Activated CD8-positive, alpha-beta memory T cell treated with anti-CD3 and anti-CD28 coated beads, Interleukin-2, amount 50 U/mL, for 48 hours (primary cell): ENCODE data around the gene SMDT1.
"Not testable (repeated sequence)": the region's sequence is repeated elsewhere in the genome, so short reads cannot be mapped to it uniquely, and the experiment has no call there.

ENCODE experiments used
- DNase-seq: peaks from one replicate; pipeline ENCODE4 v3.0.0-alpha.2; 2020

The SMDT1 gene

DNA sequence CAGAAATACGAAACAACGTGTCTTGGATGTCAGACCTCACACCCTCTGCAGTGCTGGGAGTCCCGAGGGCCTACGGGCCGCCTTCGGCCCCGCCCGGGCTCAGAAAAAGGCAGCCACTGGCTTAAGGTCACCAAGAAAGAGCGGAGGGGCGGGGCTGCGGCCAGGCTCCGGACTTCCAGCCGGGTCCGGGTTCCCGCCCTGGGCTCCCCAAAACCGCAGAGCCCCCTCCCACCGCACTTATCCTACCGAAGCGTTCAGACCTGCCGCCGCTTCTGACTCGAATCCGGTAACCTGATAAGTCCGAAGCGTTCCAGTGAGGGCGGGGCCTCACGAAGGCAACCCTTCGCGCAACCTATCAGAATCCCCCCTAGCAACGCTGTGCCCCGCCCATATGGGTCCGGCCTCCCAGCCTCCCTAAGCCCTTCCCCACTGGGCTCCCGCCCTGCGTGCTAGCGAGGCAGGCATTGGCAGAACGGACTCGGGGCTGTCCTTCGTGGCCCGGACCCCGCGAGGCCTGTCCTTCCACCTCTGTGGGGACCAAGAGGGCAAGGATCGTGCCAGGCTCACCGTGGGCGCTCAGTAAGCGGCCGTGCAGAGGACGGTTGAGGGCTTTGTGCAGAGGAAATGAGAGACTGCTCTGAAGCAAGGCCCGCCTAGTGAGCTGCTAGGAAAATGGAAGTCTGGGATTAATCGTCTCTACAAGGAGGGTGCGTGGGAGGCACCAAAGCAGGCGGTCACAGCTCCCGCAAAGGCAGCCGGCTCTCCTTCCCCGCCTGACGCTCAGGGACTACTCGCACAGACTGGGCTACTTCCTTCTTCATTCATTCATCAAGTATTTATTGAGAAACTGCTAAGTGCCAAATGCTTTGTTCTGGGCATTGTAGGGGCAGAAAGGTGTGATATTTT, 8.7 kb upstream of the SMDT1 start, which contains the start of gene NAGA:
Gene NAGA (minus strand): TSS at position 296 of the 906 bp plus-strand sequence. CDS start 515 bp downstream, outside the sequence.
- DNase-seq, result peak; percentile 92

DNA sequence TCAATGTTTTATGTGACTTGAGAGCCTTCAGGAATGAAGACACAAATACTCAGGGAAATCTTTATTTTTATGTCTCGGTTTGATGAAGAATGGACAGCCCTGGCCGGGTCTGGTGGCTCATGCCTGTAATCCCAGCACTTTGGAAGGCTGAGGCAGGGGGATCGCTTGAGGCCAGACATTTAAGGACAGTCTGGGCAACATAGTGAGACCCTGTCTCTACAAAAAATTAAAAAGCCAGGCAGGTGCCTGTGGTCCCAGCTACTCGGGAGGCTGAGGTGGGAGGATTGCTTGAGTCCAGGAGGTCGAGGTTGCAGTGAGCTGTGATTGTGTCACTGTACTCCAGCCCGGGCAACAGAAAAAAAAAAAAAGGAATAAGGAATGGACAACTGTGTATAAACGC, 8.0 kb upstream of the SMDT1 start:
- DNase-seq, result peak; percentile 48

DNA sequence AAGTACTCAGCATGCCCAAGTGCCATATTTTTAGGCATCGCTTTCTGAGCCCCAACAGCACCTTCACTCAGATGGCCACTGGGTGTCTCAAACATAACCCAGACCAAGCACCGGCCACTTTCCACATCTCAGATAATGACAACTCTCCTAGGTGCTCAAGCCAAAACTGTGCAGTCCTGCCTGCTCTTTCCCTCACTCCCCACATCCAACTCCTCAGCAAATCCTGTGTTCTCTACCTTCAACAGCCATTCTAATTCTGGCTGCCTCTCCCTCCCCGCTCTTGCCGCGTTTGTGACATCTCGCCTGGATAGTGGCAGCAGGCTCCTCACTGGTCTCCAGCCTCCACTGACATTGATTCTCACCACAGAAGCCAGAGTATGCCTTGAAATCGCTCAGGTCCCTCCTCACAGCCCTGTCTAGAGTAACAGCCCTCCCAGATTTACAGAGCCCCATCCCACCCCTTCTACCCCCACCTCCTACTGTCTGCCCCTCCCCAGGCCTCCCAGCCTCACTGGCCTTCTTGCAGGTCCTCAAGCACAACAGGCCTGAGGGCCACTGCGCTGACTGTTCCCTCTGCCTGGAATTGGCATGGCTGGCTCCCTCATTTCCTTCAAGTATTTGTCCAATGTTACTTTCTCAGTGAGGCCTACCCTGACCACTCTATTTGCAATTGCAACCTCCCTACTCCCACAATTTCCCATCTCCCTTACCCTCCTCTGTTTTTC, 6.7 kb upstream of the SMDT1 start:
- DNase-seq, result peak; percentile 52

DNA sequence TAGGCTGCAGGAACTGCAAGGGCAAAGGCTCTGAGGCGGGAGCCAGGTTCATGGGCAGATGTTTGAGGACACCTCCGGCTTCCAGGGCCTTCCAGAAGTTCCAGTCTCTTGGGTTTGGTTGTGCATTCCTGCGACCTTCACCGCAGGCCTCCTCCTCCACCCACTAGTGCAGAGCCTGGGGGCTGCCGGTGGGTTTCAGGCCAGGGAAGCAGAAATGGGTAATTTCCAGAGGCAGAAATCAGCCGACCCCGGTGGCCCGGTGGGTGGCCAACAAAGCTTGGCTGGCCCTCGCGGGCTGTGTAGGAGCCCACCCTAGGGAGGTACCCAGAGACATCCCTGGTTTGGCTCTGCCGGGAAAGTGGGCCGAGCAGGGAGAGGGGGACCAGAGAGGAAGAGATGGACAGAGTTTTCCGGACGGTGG, 5.9 kb upstream of the SMDT1 start:
- peak; percentile 54 for DNase-seq

DNA sequence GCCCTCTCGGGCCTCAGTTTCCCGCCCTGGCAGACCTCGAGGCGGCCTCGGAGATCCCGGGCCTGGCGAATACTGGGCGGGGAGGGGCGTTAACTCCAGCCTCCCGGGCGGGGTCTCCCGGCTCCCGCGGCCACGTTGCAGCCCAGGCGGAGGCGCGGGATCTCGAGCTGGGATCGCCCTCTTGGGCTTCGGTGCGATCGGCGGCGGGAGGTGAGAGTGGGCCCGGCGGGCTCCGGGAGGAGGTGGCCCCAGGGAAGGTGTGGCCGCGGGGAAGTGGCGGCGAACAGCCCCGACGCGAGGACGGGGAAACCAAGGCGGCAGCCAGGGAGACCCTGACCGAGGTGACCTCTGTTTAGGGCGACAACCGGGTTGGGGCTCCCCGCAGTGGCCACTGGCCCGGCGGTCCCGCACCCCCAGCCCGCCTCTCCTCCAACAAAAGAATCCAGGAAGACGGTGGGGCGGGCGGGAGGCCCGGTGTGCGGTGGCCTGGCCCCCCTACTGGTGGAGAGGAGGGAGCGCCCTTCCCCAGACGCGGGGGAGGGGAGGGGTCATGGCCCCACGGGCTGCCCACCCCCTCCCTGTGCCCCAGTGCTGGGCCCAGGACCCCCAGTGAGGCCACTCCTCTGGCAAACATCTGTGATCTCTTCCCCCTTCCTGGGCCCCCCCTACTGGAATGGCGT, 5.2 kb upstream of the SMDT1 start, which contains the start of gene PHETA2:
Gene PHETA2 (plus strand): TSS at position 117 of the 680 bp plus-strand sequence. CDS start 3,046 bp downstream, outside the sequence.
- DNase-seq, result peak; percentile 79

DNA sequence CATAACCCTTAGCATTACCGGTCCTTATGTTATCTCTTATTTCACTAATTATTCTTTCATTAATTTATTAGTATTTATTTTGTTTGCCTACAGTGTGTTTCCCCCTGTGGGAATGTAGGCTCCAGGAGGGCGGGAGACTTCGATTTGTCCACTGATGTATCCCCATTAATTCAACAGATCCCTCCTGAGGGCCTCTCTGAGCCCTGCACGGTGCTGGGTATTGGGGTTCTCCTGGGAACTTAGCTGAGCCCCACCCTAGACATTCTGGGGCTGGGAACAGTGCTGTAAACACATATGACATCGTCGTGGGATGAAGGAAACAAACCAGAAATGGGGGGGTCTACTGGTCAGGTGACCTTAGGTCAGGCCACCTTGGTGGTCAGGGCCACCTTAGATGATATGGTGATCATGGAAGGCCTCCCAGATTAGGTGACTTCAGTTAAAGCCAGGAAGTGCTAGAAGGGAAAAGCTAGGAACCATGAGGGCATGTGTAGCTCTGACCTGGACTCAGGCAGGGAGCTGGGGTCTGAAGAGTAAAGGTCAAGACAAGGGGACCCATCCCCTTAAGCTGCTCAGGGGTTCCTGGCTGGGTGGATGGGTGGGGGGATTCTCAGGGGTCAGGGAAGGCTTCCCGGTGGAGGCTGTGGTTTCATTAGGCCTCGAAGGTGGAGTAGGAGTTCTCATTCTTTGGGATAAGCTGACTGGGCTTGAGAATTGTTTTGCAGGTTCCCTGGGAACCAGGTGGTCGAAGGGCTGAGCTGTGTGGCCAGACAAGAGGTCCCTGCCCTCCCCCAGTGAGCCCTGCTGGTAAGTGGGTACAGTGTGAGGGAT, 4.4 kb upstream of the SMDT1 start:
- DNase-seq, result no peak

DNA sequence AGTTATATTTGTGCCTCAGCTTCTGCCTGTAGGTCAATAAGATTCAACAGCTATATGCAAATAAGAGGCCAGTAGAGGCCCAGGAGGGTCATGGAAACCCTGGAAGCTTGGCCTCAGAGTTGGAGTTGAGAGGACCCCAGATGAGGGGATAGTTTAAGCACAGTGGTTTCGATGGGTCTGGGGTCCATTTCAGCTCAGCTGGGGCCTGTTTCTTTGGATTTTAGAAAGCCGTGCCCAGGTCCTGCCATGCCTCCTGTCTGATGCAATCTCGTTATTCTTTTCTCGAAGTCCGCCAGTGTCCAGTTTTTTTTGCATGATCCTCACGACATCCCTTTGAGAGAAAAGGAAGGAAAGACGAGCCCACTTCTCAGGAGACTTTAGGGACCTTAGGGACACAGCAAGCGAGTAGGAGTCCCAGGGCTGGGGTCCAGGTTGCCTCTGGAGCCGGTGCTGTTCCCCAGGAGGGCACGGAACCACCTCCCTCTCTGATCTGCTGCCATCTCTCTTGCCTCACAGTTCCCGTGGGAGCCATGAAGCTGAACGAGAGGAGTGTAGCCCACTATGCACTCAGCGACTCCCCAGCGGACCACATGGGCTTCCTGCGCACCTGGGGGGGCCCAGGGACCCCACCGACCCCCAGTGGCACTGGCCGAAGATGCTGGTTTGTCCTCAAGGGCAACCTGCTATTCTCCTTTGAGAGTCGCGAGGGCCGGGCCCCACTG, 2.6 kb upstream of the SMDT1 start:
- DNase-seq, result peak; percentile 50

DNA sequence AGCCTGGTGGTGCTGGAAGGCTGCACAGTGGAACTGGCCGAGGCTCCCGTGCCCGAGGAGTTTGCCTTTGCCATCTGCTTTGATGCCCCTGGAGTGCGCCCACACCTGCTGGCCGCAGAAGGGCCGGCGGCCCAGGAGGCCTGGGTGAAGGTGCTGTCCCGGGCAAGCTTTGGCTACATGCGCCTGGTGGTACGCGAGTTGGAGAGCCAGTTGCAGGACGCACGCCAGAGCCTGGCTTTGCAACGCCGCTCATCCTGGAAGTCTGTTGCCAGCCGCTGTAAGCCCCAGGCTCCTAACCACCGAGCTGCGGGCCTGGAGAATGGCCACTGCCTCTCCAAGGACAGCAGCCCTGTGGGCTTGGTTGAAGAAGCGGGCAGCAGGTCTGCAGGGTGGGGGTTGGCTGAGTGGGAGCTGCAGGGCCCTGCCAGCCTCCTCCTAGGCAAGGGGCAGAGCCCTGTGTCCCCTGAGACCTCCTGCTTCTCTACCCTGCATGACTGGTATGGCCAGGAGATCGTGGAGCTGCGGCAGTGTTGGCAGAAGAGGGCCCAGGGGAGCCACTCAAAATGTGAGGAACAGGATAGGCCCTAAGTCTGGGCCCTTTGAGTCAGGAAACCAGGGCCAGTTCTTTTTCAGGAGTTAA, 1.9 kb upstream of the SMDT1 start:
- peak; percentile 50 for DNase-seq

DNA sequence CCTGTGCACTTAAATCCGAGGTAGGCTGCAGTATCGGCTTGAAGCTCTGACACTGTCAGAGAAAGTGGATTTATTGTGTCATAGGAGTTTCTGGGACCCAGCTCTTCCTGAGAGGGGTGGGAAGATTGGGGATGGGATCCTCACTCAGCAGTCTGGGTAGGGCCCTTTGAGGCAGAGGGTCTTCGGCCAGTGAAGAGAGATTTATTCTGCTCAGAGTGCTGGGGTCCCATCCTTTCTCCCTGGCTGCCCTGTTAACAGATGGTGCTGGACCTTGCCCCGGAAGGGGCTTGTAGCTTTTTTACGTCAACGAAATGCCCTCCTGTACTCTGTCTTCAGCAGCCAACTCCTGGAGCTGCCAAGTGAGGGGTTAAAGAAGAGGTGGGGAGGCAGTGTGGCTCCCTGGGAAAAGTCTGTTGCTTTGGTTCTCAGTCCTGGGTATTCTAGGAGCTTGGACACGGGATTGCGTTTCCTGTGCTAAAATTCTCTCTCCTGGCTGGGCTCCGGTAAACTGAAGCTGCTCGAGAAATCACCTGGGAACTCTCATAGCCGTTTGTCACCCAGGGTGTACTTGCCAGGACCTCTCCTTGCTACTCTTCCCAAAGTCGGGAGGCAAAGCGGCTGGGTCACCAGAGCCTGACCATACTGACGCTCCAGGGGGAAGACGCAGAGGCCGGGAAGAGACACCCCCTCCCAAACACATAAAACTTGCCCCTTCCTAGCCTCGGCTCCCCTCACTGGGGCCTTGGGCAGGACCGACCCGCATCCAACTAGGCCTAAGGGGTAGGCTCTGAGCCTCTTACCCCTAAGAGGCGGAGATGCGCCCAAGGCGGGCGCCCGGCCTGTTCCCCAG, 806 bp upstream of the SMDT1 start:
- DNase-seq, result peak; percentile 51

DNA sequence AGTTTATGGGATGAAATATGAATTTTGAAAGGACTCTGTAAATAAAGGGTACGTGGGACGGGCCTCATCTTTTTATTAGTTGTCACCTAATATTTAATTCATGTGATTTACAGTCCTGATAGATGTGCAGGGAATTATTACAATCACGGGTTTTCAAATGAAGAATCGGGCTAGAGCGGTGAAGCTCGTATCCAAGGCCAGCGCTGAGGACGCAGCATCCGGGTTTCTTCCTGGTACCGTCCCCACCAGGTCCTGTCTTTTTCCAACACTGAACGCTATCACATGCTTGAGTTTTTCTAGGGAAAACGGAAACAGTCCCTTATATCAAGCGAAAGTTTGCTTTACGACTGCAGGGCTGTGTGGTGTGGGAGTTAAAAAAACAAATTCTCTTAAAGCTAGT, 787 bp downstream of the SMDT1 start:
- peak; percentile 50 for DNase-seq

DNA sequence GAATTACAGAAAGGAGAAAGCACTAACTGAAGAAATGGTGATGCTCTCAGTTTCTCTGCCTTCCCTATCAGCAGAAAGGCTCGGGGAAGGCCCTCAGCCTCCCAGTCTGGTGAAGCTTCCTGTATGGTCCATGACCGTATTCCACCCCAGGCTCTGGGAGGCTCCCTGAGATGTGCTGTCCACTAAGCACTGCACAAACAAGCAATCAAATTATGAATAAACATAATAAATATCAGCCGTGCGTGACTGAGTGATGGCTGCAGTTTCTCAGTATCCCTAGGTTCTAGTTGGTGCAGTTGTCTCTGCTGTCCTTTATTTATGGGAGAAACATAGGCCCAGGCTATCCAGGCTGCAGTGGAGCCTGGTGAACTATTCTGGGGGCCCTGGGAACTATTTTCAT, 3.6 kb downstream of the SMDT1 start:
- DNase-seq, result no peak

DNA sequence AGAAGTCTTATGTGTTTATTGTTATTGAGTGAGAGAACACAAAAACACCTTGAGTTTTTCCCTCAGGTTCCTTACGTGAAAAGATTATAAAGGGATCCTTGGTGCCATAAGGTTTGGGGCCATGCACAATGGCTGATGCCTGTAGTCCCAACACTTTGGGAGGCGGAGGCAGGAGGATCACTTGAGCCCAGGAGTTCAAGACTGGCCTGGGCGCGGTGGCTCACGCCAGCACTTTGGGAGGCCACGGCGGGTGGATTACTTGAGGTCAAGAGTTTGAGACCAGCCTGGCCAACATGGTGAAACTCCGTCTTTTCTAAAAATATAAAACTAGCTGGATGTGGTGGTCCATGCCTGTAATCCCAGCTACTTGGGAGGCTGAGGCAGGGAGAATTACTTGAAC, 5.4 kb downstream of the SMDT1 start:
- DNase-seq, result no peak

DNA sequence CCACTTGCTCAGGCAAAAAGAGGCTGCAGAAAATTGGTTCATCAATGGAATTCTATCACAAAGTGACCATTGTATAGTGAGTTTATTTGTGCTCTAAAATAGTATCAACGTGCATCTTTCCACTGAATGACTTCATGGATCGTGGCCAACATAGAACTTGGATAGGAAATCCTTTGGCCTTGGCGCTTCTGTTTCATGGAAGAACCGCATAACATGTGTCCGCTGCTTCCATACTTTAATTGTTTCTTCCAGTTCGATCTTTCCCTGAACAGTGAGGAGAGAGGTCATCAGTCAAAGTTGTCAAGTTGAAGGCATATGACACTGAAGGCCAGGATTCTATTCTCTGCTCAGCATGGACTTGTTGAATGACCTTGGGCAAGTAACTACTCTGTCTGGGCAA, 6.6 kb downstream of the SMDT1 start:
- no peak for DNase-seq

DNA sequence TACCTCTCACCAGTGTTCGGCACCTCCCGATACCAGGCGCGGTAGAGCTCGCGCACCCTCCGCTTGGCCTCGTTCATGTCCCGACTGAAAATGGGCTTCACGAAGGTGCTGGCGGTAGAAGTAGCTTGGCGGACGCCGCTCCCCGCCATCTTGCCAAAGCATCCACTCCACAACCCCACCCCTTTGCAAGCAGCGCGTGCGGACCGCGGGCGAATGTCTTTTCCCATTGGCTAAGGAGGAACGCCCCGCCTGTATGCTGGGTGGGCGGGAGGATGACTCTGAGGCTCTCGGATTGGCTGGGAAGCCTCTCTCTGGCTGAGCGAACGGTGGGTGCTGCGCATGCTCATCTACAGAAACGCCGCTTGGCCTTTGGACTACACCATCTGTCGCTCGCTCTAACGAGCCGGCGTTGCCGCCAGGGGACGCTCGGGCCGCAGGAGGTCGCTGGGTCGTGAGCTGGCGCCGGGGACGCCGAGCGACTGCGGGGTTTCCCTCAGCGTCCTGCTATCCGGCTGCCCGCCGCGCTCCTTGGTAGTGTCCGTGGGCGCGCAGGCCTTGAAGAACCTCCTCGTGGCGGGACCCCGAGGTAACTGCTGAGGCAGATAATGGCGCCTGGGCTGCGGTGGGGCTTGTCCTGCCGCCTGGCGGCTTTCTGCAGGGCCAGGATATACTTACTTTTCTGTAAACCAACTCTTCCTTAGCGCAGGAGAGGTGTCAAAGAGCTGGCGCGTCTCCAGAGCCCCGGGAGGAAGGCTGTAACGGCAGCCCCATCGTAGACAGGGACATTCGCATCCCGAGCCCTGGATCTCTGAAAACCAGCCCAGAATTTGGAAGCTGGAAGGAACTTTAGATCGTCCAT, 11.3 kb downstream of the SMDT1 start, which contains the start of gene NDUFA6:
Gene NDUFA6 (minus strand): TSS at position 177 of the 859 bp plus-strand sequence. CDS start 28 bp downstream, at position 149.
- DNase-seq, result peak; percentile 96

DNA sequence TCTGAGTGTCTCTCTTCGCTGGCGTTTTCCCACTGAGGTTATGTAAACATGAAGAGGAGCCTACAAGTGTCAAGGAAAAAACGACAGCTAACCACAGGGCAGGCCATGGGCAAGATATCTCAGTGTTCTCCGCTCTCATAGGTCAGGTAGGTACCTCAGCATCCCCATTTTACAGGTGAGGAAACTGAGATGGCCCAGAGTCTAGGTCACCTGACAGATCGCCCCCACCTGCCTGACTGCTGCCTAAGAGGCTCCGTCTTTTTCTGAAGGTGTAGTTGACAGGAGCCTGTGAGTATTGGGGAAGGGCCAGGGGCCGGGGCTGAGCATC, 11.9 kb downstream of the SMDT1 start:
- no peak for DNase-seq

DNA sequence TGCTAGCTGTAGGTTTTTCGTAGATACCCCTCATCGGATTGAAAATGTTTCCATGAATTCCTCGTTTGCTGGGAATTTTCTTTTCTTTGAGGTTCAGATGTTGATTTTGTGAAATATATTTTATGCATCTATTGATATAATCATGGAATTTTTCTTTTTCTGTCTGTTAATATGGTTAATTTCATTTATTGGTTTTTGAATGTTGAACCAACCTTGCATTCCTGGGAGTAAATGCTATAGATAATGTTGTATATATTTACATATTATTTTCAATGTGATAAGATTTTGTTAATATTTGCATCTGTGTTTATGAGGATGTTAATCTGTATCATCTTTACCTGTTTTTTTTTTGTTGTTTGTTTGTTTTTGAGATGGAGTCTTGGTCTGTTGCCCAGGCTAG, 21.7 kb downstream of the SMDT1 start:
- no peak for DNase-seq

DNA sequence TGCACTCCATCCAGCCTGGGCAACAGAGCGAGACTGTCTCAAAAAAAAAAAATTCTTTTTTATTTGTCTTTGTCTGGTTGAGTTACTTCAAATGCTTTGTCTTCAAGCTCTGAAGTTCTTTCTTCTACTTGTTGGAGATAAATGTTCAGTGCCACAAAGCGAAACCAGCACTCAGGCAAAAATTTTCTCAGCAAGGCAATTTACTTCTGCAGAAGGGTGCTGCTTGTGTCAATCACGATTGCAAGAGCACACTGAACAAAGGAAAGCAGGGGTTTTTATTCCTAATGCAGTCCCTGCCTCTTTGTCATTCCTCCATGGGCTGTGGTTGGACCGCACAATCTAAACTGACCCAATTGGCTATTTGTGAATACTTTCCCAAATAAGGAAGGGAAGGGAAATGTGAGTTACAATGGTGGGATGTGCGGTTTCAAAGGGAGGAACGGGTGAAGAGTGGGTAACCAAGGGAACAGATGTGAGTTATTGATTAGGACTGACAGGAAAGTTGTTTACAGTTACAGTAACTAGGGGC, 24.9 kb downstream of the SMDT1 start:
- DNase-seq, result not testable (repeated sequence)

DNA sequence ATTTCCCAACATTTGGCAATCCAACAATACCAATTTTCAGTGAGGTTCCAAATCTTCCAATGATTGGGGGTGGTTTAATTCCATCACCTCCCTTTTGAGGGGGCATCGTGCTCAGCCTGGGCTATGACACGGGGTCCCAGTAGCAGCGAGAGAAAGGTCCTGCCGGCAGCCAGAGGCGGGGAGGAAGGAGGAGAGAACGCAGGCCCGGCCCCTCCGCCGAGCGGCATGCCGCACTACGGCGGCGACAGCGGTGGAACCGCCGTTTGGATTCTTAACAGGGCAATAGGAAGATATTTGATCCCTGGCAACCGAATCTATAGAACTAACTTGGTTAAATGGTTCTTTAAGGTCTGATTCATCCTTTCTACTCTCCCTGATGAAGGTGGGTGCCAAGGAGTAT, 29.3 kb downstream of the SMDT1 start:
- no peak for DNase-seq

DNA sequence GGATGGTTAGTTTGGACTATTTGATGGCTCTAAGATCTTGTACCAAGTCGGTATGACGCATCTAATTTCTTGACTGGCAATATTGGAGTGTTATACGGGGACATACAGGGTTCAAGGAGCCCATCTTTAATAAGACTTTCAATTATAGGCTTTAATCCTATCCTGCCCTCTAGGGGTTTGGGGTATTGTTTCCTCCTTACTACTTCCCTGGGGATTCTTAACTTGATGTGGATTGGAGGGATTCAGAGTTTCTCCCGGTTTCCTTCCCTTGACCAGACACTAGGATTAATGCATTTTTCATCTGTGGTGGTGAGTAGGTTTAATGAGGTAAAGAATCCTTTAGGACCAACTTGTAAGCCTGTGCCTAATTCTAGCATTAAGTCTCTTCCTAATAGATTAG, 32.3 kb downstream of the SMDT1 start:
- DNase-seq, result no peak
